Stimulated activated CD4-positive, alpha-beta T cell treated with anti-CD3 and anti-CD28 coated beads, TNF-alpha, amount 100 ng/mL, for 1 hour (primary cell): Measurements from ENCODE around the gene MSH2.

Experiments
- DNase-seq, 3 donors: peaks; one replicate each; pipeline ENCODE4 v3.0.0-alpha.2; 2020; ENCODE audit warnings: low read depth in 3 of 3, low spot score in 1 of 3

Gene MSH2

GRCh38 chr2:47504174-47504810 is 101.3 kb downstream of the MSH2 start:
- no peak for DNase-seq

DNA sequence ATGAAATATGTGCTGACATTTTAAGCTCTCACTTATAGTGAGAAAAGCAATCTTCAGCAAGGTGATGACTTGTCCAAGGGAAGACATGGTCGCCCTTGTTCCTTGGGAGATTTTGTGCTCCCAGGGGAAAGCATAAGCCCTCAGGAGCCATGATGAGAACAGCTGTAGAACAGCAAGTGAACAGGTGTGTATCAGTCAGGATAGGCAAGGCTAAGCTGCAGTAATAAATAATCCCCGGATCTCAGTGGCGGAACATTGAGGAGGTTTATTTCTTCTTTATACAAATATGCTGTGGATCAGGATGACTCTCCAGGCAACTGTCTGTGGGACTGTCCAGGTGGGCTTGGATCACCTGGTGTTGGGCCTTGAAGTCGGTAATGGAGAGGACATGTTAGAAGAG is 103.1 kb downstream of the MSH2 start:
- DNase-seq = no peak

DNA sequence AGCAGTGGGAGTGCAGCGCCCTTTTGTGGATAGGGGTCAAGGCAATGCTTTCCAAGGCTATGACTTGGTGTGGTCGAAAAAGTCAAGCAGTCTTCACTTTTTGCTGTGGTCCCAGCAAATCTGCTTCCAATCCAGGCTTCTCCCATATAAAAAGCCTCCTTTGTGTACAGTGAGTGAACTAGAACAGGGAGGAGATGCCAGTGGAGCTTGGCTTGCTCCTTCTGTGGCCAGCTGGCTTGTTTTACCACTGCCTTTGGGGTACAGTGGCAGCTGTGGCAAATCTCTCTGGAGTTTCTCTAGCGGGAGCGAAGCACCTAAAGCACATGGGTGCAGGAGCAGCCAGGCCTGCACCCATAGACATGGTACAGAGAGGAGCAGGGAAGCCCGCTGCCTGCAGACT is 103.5 kb downstream of the MSH2 start:
- DNase-seq = no peak

DNA sequence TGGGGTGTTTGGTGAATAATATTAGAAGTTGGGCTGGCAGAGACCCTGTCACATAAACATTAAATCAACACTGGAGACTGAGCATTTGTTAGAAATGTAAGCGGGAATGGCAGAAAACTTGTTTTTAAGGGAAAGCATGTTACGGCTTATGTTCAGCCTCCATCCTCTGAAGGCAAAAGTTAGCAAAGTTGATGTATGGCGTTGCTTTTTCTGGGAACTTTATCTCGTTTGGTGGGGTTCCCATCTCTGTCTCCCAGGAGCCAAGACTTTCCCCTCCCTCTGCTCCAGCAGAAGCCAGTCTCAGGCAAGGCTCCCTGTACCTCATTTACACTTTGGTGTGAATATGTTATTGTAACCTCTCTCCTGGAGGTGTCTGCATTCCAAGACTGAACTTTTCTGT is 105.1 kb downstream of the MSH2 start:
- DNase-seq = no peak

DNA sequence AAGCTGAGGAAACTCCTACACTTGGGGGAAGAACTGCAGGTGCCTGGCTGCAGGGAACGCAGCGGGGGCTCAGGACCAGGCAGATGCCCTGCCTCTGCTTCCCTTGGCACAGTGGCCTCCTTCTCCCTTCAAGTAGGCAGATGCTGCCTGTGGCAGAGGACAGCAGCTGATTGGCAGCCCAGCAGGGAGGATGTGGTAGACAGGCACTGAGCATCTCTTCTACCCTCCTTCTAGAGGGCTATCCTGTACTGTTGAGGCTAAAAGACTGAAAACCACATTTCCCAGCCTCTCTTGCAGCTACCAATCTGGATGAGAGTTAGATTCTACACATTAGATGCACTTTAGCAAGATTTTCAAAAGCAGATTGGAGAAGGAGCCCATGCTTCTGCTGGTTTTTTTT is 105.7 kb downstream of the MSH2 start:
- no peak for DNase-seq

DNA sequence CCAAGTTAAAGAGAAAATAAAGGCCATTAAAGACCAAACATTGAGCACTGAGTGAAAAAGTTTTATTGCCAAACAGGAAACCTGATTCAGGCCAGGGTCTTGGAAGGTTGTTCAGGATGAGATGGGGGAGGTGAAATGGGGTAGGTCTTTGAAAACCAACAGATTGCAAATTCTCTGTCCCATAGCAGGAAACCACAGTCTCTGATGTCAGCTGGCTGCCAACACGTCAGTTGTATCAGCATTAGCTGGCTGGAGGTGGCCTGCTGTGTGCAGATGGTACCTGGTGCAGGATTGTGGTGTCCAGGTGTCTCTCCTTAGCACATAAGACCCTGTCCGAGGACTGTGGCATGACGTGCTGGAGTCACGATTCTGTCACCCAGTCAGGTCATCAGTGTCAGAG is 106.3 kb downstream of the MSH2 start:
- DNase-seq = no peak

DNA sequence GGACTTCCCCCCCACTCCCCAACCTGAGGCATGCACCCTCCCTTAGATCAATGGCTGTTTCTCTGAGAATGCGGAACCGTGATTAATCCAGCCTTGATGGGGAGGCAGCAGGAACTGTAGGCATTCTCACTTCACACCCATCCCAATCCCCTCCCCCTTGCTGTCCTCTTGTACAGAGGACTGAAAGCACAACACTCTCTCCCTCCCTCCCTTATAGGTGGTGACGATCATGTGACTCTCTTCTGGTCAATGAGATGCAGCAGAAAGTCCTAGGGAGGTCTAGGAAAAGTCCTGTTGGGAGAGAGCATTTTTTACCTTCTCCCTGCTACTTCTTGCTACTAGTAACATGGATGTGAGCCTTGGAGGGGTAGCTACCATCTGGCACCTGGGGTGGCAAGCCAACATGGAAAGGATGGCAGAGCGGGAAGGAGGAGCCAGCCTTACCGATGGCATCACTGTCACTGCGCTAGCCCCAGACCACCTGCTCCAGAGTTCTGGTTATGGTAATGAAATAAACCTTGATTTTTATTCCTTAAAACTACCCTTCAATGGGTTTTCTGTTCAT is 106.9 kb downstream of the MSH2 start:
- no peak for DNase-seq

DNA sequence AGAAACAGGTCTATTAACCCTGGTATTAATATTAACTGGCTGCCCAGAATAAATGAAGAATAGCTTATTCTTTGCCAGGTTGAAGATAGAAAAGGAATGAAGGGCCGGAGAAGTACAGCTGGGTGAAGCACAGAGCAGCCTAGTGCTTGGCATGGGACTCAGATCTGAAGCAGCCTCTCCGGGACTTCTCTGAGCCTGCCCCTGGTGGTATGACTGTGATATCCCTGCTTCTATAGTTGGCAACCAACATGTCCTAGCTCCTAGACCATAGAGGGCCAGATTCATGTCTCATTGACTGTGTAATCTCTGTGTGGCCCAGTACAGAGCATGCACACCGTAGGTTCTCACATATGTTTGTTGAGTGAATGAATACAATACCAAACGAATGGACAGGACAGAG is 107.8 kb downstream of the MSH2 start:
- no peak for DNase-seq

GRCh38 chr2:47512581-47513083 is 109.7 kb downstream of the MSH2 start:
- no peak for DNase-seq

GRCh38 chr2:47513981-47514520 is 111.1 kb downstream of the MSH2 start:
- no peak for DNase-seq

GRCh38 chr2:47516360-47517104 is 113.6 kb downstream of the MSH2 start:
- no peak for DNase-seq

- DNase-seq = no peak
Observed at GRCh38 chr2:47518497-47519146, 115.7 kb downstream of the MSH2 start.

GRCh38 chr2:47519147-47519537 is 116.2 kb downstream of the MSH2 start:
- DNase-seq = no peak

GRCh38 chr2:47519604-47520301 is 116.8 kb downstream of the MSH2 start:
- no peak for DNase-seq

- no peak for DNase-seq
Observed at GRCh38 chr2:47520302-47520630, 117.3 kb downstream of the MSH2 start.

- DNase-seq = peak; percentile 38 to 49 (median 44)
Observed at GRCh38 chr2:47520825-47521665, 118.1 kb downstream of the MSH2 start.

GRCh38 chr2:47521666-47522285 is 118.8 kb downstream of the MSH2 start:
- no peak for DNase-seq

DNA sequence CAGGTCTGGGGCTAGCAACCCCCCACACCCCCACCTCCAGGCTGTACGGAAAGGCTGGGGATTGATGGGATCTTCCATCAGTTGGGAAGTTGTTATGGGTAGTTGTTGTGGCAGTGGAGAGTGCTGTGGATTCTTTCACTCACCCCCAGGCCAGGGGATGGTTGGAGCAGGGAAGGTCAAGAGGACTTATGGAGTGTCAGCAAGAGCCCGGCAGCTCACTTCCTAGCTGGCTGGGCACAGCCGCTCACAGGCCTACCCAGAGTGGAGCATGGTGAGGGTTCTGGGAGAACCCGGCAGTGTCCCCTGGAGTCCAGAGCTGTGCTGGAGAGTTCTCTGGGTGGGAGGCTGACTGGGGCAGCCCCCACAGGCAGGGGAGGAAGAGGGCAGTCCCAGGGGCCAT is 122.2 kb downstream of the MSH2 start:
- DNase-seq = no peak

DNA sequence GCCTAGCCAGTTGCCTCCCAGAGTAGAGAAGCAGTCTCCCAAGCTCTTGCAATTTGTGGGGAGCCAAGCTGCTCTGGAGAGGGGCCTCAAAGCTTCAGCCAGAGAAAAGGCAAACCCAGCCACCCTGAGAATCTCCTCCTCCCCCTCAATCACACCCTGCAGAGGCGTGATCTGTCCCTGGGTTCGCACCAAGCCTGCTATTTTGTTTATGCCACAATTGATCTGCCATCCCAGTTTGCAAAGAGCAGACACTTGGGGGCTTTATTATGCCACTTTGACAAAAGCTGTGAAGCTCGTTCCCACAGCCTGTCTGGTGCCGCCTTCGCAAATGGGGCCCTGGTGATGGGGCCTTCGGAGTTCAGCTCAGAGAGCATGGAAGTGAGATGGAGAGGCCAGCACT is 125.5 kb downstream of the MSH2 start:
- DNase-seq = no peak

- DNase-seq = no peak
Observed at GRCh38 chr2:47528874-47529273, 125.9 kb downstream of the MSH2 start.
